ENCODE data around the gene ANKRD30A. TPM values are rescaled to one million over a fixed set of nuclear protein-coding genes. Genes with fewer than 3 reads are reported as not detected.
"Not testable (repeated sequence)": the region's sequence is repeated elsewhere in the genome, so short reads cannot be mapped to it uniquely, and the experiment has no call there.

Gene ANKRD30A
- total RNA-seq, 1 experiment from 2014 or later, result not detected

- no peak for DNase-seq (ENCODE audit: low read depth)
Measured at GRCh38 chr10:37268266-37268665, 142.9 kb downstream of the ANKRD30A start.

GRCh38 chr10:37269554-37270256 is 144.3 kb downstream of the ANKRD30A start:
- DNase-seq (ENCODE audit: low read depth), result no peak

GRCh38 chr10:37275216-37275777 is 149.9 kb downstream of the ANKRD30A start:
- DNase-seq (ENCODE audit: low read depth), result no peak

- no peak for DNase-seq (ENCODE audit: low read depth)
Measured at GRCh38 chr10:37285063-37285462, 159.7 kb downstream of the ANKRD30A start.

GRCh38 chr10:37289833-37290464 is 164.6 kb downstream of the ANKRD30A start:
- peak; percentile 0 for DNase-seq (ENCODE audit: low read depth)

GRCh38 chr10:37301271-37301670 is 175.9 kb downstream of the ANKRD30A start:
- DNase-seq (ENCODE audit: low read depth), result no peak

GRCh38 chr10:37304036-37304435 is 178.6 kb downstream of the ANKRD30A start:
- no peak for DNase-seq (ENCODE audit: low read depth)

GRCh38 chr10:37314350-37314749 is 189.0 kb downstream of the ANKRD30A start:
- no peak for DNase-seq (ENCODE audit: low read depth)

- no peak for DNase-seq (ENCODE audit: low read depth)
Measured at GRCh38 chr10:37314862-37315261, 189.5 kb downstream of the ANKRD30A start.

GRCh38 chr10:37344413-37344812 is 219.0 kb downstream of the ANKRD30A start:
- DNase-seq (ENCODE audit: low read depth), result no peak

GRCh38 chr10:37379991-37380390 is 254.6 kb downstream of the ANKRD30A start:
- DNase-seq (ENCODE audit: low read depth), result peak; percentile 7

GRCh38 chr10:37381271-37381670 is 255.9 kb downstream of the ANKRD30A start:
- DNase-seq (ENCODE audit: low read depth), result no peak

- DNase-seq (ENCODE audit: low read depth), result no peak
Measured at GRCh38 chr10:37384923-37385322, 259.5 kb downstream of the ANKRD30A start.

GRCh38 chr10:37390926-37391325 is 265.5 kb downstream of the ANKRD30A start:
- DNase-seq (ENCODE audit: low read depth), result no peak

- DNase-seq (ENCODE audit: low read depth), result not testable (repeated sequence)
Measured at GRCh38 chr10:37400774-37401173, 275.4 kb downstream of the ANKRD30A start.

GRCh38 chr10:37401225-37401624 is 275.8 kb downstream of the ANKRD30A start:
- DNase-seq (ENCODE audit: low read depth), result no peak

- DNase-seq (ENCODE audit: low read depth), result no peak
Measured at GRCh38 chr10:37403776-37404175, 278.4 kb downstream of the ANKRD30A start.

All from M059J (cell line).